ENCODE results near the gene CDC42EP2. TPM values are rescaled to one million over a fixed set of nuclear protein-coding genes. Genes with fewer than 3 reads are reported as not detected.
A peak's percentile ranks its signal among the peaks of the same experiment; 100 is the strongest.

The CDC42EP2 gene
- total RNA-seq, 1 donor from 2014 or later: 23.1 TPM

- no peak for DNase-seq (ENCODE audit: extremely low spot score, unreplicated experiment)
- Mint-ChIP-seq H3K27me3 (ENCODE audit: unreplicated experiment) (no peaks in the 10 kb centered on the region), H3K4me3 (ENCODE audit: unreplicated experiment) (no peak overlapping the region), H3K27ac (ENCODE audit: unreplicated experiment) (peak overlapping the region; percentile 72), H3K36me3 (ENCODE audit: unreplicated experiment) (no peaks in the 10 kb centered on the region), H3K4me1 (ENCODE audit: unreplicated experiment) (peaks cover 36% of the 10 kb centered on the region), H3K9me3 (ENCODE audit: unreplicated experiment) (no peaks in the 10 kb centered on the region)
- TF ChIP-seq CTCF (IDR thresholded peaks at IDR 0.05): no peak
These were observed 13.0 kb upstream of the CDC42EP2 start for GRCh38 chr11:65301491-65302329.

GRCh38 chr11:65303555-65303954 is 11.1 kb upstream of the CDC42EP2 start:
- no peaks in the 10 kb centered on the region for H3K27me3 Mint-ChIP-seq (ENCODE audit: unreplicated experiment)
- H3K9me3 Mint-ChIP-seq (ENCODE audit: unreplicated experiment): no peaks in the 10 kb centered on the region
- H3K36me3 Mint-ChIP-seq (ENCODE audit: unreplicated experiment): no peaks in the 10 kb centered on the region
- no peak overlapping the region for H3K4me3 Mint-ChIP-seq (ENCODE audit: unreplicated experiment)
- DNase-seq (ENCODE audit: extremely low spot score, unreplicated experiment): no peak
- H3K27ac Mint-ChIP-seq (ENCODE audit: unreplicated experiment): no peak overlapping the region
- H3K4me1 Mint-ChIP-seq (ENCODE audit: unreplicated experiment): peaks cover 37% of the 10 kb centered on the region
- TF ChIP-seq CTCF (IDR thresholded peaks at IDR 0.05): no peak

GRCh38 chr11:65304110-65304509 is 10.6 kb upstream of the CDC42EP2 start:
- Mint-ChIP-seq H3K9me3 (ENCODE audit: unreplicated experiment) (no peaks in the 10 kb centered on the region), H3K4me1 (ENCODE audit: unreplicated experiment) (peaks cover 40% of the 10 kb centered on the region), H3K27me3 (ENCODE audit: unreplicated experiment) (no peaks in the 10 kb centered on the region), H3K4me3 (ENCODE audit: unreplicated experiment) (no peak overlapping the region), H3K36me3 (ENCODE audit: unreplicated experiment) (no peaks in the 10 kb centered on the region), H3K27ac (ENCODE audit: unreplicated experiment) (no peak overlapping the region)
- no peak for DNase-seq (ENCODE audit: extremely low spot score, unreplicated experiment)
- TF ChIP-seq CTCF (IDR thresholded peaks at IDR 0.05): no peak

- no peak for DNase-seq (ENCODE audit: extremely low spot score, unreplicated experiment)
- no peaks in the 10 kb centered on the region for H3K36me3 Mint-ChIP-seq (ENCODE audit: unreplicated experiment)
- no peaks in the 10 kb centered on the region for H3K27me3 Mint-ChIP-seq (ENCODE audit: unreplicated experiment)
- H3K27ac Mint-ChIP-seq (ENCODE audit: unreplicated experiment): no peak overlapping the region
- TF ChIP-seq CTCF (IDR thresholded peaks at IDR 0.05): no peak
- peaks cover 40% of the 10 kb centered on the region for H3K4me1 Mint-ChIP-seq (ENCODE audit: unreplicated experiment)
- no peak overlapping the region for H3K4me3 Mint-ChIP-seq (ENCODE audit: unreplicated experiment)
- H3K9me3 Mint-ChIP-seq (ENCODE audit: unreplicated experiment): no peaks in the 10 kb centered on the region
These were observed 10.1 kb upstream of the CDC42EP2 start for GRCh38 chr11:65304613-65305012.

GRCh38 chr11:65305501-65306268 is 9.0 kb upstream of the CDC42EP2 start:
- TF ChIP-seq CTCF (IDR thresholded peaks at IDR 0.05): no peak
- Mint-ChIP-seq H3K9me3 (ENCODE audit: unreplicated experiment) (no peaks in the 10 kb centered on the region), H3K4me3 (ENCODE audit: unreplicated experiment) (no peak overlapping the region), H3K36me3 (ENCODE audit: unreplicated experiment) (no peaks in the 10 kb centered on the region), H3K27ac (ENCODE audit: unreplicated experiment) (no peak overlapping the region), H3K27me3 (ENCODE audit: unreplicated experiment) (no peaks in the 10 kb centered on the region), H3K4me1 (ENCODE audit: unreplicated experiment) (peaks cover 40% of the 10 kb centered on the region)
- DNase-seq (ENCODE audit: extremely low spot score, unreplicated experiment): no peak

Measured in osteocyte (in vitro differentiated cells).